ENCODE data around the gene MAGI1.

Gene MAGI1

DNA sequence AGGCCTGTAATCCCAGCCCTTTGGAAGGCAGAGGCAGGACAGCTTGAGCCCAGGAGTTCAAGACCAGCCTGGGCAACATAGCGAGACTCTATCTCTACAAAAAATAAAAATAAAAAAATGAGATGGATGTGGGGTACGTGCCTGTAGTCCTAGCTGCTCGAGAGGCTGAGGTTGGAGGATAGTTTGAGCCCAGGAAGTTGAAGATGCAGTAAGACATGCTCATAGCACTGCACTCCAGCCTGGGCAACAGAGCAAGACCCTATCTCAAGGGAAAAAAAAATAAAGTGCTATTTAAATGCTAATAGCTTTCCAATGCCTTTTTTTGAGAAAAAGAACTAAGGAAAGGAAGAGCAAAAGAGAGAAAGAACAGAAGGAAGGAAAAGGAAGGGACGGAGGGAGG is 94.5 kb downstream of the MAGI1 start:
- no peak for DNase-seq (ENCODE audit: low spot score)

DNA sequence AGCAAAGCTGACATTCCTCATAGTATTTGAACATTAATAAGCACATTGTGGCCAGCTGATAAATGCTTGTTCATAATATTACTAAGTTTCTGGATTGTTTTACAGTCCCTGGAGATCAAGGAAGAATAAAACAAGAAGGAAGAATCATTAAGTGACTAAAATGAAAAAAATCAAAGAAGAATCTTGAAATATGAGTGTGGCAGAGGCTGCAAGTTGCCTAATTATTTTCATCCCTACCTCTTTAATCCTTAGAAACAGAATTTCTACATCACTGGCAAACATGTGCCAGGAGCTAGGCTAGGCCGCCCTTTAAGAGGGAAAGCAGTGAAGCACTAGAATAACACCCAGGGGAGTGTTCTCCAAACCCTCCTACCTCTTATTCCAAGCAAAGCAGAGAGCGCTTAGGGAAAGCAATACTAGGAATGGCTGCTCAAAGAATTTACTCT is 98.9 kb downstream of the MAGI1 start:
- no peak for DNase-seq (ENCODE audit: low spot score)

DNA sequence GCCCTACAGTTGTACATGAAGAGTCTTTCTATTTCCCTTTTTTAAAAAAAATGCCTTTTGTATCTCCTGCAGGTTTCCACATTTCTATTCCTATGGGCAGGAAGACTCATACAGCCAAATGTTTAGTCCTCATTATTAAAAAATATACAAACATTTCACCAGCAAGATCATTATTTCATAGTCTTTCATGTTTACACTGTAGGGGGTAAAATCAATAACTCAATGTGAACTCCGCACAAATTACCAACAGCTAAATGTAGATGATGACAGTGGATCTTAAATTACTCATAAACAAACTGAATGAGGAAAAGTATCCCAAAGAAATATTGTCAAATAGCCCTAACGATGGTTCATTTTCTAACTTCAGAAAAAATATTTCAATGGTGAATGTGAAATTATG is 99.5 kb downstream of the MAGI1 start:
- DNase-seq (ENCODE audit: low spot score), result no peak

DNA sequence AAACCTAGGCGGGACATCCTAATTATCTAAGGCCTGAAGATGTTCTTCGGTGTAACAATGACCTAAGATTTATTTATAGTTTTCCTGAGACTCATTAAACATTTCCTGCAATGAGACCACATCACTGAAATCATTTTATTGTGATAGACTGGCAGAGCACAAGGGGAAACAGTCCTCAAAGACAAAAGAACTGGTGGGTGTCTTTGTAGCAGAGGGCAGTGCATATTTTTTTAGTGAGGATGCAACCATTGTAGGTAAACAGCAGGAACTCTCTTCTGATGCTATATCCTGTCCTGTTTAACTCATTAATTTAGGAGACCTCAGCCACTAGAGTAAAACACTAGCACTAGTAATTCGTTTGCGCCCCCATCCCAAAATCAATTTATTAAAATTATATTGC is 100.0 kb downstream of the MAGI1 start:
- DNase-seq (ENCODE audit: low spot score), result no peak

DNA sequence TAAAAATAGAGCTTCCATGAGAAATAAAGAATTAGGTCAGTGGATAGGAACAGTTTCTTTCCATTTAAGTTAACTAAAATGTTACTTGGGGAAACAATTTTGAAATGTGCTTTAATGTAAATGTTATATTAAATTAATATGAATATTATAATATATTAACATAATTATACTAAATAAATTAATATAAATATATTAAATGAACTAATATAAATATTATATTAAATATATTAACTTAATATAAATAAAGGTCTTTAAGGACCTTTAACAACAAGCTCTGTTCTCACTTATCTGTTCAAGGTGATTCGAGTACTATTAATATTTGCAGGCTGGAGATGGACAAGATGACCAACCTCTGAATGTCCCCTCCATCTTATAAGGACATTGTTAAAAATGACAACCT is 100.6 kb downstream of the MAGI1 start:
- DNase-seq (ENCODE audit: low spot score), result no peak

DNA sequence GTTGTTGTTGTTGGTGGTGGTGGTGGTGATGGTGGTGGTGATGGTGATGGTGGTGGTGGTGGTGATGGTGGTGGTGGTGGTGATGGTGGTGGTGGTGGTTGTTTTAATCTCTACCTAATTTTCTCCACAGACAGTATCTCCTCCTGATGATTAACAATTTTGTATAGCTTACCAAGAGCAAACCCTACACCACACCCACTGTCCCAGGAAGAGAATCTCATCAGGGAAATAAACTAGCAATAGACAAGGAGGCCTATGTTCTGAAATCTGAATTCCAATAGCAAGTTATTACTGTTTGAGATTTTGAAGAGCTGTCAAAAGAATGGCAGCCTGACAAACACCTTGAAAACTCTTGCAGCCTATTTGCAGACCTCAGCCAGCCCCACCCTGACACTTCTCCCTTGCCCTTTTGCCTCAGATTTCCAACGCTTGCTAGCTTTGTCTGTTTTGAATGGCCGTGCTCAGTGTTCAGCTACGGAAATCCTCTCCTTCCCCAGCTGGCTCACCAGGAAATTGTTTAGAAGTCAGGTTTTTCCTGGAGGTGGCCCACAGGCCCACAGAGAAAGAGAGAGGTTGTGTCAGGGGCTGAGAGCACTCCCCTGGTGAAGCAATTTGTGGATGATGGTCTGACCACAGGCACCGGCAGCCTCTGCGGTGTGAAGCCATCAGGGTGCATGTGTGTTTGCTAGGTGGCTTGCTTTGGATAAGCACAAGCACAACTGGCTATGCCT is 101.6 kb downstream of the MAGI1 start:
- no peak for DNase-seq (ENCODE audit: low spot score)

DNA sequence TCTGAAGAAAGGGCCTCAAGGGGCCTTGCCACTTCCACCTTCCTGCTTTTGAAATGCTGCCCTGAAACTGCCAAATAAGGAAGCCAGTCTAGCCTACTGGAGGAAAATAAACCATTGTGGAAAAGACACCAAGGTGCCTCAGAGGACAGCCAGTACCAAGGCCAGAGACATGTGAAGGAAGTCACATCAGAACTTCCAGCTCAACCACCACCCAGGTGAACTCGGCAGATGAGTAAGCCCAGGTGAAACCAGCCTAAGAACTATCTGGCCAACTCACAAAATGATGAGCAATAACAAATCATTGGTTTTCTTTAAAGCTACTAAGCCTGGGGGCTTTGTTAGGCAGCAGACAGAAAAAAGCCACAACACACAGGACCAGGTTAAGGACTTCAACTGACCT is 103.0 kb downstream of the MAGI1 start:
- no peak for DNase-seq (ENCODE audit: low spot score)

DNA sequence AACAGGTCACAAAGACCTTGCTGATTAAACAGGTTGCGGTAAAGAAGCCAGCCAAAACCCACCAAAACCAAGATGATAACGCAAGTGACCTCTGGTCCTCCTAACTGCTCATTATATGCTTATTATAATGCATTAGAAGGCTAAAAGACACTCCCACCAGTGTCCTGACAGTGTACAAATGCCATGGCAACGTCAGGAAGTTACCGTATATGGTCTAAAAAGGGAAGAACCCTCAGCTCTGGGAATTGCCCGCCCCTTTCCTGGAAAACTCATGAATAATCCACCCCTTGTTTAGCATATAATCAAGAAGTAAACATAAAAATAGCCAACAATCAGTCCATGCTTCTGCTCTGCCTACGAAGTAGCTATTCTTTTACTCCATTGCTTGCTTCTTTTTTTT is 108.1 kb downstream of the MAGI1 start:
- no peak for DNase-seq (ENCODE audit: low spot score)

DNA sequence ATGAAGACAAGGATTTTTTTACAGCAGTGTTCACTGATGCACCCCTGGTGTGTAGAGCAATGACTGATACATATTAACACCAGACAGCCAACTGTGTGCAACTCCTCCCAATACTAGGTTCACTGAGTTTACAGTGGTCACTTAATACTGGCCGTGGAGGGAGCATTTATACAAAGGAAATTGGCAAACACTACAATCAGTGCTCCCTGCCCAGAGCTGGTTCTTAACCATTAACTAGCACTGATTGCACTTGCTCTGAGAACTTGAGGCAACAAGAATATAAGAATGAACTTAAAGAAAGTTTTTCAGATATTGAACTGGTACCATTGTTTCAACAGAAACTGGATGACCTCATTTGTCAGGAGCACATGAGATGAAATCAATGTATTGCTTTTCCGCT is 110.6 kb downstream of the MAGI1 start:
- DNase-seq (ENCODE audit: low spot score), result no peak

DNA sequence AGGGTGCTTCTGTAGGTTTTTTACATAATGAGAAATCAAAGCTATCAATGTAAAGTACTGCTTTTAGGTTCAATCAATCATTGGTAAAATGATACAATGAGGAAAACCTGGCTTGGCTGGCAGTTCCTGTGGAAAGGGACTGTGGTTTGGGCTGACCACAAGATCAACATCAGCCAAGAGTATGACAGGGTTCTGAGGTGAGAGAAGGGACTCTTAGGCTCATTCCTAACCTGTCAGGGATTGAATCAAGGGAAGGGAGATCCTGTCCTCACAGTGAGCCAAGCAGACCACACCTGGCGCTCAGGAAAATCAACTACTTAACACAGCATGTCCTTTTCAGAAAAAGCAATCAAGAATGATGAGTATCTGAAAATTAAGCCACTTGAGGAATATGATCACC is 111.1 kb downstream of the MAGI1 start:
- DNase-seq (ENCODE audit: low spot score), result no peak

DNA sequence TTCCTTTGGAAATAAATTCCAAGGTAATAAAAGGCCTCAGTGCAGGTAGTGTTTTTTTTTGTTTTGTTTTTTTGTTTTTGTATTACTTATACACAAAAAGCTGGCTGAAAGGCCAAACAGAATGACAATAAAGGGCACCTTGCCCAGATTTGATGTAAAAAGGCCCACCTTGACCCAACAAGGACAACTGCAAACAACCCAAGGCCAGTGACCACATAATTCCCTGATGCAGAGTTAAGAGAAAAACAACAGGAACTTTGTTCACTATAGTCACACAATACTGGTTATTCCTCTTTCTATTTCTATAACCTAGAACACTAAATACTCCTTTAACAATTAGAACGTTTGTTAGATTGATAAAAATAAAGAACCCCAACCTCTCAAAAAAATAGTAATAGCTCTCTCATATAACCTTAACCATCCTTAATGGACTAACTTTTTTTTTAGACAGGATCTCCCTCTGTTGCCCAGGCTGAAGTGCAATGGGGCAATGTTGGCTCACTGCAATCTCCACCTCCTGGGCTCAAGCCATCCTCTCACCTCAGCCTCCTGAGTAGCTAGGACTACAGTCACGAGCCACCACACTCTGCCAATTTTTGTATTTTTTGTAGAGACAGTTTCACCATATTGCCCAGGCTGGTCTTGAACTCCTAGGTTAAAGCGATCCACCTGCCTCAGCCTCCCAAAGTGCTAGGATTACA is 113.3 kb downstream of the MAGI1 start:
- DNase-seq (ENCODE audit: low spot score), result no peak

DNA sequence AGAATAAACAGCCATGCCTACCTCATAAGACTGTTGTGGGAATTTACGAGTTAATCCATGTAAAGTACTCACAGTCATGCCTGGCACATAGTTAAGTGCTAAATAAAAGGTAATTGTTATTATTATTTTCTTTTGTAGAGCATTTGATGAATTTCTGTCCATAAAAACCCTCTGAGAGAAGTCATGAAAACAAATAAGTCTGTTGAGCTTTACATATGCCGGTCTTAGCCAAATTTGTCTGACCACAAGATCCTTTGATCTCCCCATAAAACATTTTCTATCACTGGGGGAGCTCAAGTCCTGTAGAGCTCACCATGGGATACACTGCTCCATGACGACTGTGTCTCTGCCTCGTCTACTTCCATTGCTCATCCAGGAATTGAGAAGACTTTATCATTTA is 114.0 kb downstream of the MAGI1 start:
- no peak for DNase-seq (ENCODE audit: low spot score)

DNA sequence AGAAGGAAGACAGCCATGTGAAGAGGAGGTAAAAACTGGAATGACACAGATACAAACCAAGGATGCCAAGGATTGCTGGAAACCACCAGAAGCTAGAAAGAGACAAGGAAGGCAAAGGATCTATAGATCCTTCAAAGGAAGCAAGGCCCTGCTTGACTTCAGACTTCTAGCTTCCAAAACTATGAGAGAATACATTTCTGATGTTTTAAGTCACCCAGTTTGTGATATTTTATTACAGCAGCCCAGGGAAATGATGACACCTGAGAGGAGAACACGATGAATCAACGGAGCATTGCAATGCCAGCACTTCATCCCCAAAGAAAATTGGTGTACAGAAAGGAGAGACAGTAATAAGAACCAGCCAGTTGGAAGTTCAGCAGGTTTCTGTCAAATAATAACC is 116.3 kb downstream of the MAGI1 start:
- DNase-seq (ENCODE audit: low spot score), result no peak

DNA sequence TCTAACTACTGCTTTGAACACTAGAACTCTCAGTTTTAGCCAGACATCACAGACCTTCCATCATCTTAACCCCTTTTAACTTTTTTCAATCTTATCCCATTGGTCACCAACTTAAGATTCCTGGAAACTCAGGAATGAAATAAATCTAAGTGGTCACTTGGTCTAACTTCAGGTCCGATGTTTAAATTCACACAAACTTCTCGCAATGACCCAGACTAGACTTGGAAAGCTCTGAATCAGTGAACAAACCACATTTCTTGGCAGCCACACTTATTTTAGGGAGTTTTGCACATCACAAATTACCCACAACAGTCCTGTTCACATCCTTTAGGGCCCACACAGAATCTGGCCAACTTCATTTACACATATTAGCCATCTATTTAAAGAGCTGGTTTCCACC is 118.9 kb downstream of the MAGI1 start:
- no peak for DNase-seq (ENCODE audit: low spot score)

DNA sequence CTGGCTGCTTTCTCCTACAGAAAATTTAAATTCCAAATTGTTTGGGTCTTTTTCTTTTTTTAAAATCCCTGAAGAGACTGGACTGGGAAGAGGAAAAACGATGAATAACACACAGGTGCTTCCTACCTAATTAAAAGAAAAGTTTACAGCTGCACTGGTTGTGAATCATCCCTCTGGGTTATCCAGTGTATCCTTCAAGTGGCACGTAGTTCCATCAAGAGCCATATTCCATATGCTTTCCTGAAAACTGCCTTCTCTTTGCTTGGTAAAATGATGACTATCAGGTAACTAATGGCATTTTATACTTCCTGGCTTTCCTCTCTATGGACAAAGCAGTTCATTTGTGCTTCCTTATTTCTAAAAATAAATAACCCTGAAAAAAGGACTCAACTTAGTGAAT is 123.2 kb downstream of the MAGI1 start:
- no peak for DNase-seq (ENCODE audit: low spot score)

DNA sequence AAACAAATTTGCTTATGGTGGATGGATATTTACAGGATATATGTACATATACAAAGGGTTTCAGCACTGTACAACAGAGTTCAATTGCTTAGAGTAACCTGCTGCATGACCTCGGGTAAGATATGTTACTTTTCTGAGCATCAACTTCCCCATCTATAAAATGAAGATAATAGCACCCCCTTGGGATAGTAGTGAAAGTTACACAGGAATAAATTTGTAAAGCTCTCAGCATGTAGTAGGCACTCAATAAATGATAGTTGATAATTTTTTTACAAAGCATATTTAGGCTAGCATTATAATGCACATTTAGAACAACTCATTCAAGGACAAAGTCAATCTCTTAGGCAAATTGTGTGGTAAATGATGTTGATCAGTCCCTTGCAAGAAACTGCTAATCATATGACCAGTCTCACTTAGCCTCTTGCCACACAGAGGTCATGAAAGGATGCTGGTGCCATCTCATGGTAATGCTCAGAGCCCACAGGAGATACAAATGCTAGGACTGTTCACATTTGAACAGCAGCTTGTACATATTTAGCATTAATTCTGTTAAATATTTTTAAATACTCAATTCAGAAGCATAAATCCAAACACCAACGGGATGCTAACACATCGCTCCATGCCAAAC is 123.9 kb downstream of the MAGI1 start:
- no peak for DNase-seq (ENCODE audit: low spot score)

DNA sequence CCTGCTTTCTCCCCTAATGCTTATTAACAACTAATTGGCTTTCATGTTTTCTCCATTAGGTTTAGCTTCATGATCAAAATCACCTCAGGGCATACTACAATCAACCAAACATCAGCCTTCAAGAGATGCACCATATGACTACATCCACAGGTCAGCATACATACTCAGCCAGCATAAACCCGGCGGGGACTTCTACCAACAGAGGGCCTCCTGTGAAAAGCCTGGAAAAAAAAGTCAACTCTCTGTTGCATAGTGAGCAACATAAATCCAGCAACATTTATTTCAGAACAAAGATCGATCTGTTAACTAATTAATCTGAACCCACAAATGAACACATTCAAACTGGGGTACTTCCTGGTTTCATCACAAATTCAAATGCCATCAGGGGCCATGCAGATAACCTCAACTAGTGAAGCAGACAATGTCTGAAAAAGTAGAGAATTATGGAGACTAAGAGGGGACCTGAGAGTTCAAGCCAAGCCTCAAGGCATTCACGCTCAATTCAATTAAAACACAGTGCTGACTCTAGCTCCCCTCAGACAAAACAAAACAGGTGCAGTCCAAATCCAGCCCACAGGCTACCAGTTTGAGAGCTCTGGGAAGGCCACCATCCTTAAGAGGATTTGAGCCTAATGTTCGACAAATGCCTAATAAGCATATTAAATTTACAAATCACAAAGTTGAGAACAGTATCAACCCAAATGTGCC is 124.5 kb downstream of the MAGI1 start:
- DNase-seq (ENCODE audit: low spot score), result no peak

DNA sequence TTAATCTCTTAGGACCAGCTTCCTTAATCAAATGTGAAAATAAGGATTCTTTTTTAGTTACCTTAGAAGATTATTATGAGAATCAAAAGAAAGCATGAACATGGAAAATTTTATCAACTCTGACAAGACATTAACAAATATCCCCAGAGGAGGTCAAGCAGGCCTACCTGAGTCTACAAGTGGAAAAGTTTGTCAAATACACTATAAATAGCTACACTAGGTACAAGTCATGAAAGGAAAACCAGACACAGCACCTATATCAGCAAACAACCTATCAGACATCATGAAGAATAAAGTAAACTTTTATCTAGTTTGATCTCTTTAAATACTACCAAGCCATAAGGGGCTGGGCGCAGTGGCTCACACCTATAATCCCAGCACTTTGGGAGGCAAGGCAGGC is 126.1 kb downstream of the MAGI1 start:
- DNase-seq (ENCODE audit: low spot score), result no peak

DNA sequence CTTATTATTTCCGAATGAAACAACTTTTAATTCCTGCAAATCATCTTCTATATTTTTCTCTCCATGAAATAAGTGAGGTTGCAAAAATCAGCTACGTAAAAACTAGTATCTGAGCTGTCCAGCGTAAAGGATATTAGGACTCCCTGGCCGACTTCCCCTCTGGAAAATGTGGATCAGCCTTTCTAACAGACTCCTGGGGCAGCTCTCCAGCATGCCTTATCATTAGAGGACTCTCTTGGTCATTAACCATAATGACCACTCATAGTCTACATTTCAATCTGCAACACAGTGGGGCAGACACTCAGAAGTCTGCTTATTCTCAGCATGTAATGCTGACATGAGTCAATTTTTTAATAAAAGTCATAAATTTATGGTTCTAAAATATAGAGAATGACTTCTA is 130.1 kb downstream of the MAGI1 start:
- DNase-seq (ENCODE audit: low spot score), result no peak

DNA sequence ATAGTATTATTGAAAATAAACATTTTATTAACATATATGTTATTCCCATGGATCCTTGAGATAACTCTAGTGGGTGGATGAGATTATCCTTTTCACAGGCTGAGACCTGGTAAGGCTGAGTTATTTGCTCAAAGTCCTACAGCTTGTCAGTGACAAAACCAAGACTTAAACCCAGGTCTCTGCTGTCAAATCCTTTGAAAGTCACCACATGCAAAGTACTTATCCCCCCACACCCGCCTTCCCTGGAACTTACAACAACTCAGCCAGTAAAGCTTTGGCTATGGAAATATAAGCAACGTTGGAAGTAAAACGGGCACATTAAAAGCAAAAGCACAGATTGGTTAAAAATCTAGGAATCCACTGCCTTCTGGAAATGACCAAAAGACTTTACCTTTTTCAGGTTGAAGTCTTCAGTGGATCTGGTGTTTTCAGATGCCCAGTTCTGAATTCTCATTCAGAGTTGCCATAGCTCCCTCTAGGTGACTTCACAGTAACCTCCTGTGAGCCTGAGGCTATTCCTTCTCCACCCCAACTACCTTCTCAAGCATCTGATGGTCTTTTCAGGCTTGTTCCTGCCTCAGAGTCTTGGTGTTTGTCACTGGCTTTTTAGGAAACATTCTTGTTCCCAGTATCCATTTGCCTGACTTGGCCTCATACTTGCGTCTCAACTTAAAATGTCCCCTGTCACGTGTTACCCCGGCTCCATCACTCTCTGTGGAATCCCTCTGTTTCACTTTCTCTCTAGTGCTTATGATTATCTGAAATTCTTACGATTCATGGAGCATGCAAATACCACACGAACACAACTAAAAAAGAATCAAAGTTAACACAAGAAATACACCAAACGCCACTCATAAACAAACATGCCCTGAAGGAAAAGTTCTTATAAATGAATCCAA is 131.2 kb downstream of the MAGI1 start:
- DNase-seq (ENCODE audit: low spot score), result no peak

DNA sequence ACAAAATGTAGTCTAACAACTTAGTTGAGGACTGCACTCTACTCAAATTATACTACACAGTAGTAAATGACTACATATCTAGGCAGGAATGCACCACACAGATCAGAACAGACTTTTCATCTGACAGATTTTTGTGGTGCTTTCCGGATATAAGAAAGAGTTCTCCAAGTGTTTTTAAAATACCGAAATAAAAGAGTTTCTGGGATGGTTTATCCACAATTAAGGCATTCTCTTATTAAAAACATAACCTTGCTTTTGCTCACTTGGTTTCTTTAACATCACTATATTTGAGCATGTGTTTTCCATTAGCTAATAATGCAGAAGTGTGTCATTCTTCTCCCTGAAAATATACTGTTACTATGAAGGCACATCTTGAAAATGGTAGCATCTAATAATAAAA is 132.9 kb downstream of the MAGI1 start:
- no peak for DNase-seq (ENCODE audit: low spot score)

DNA sequence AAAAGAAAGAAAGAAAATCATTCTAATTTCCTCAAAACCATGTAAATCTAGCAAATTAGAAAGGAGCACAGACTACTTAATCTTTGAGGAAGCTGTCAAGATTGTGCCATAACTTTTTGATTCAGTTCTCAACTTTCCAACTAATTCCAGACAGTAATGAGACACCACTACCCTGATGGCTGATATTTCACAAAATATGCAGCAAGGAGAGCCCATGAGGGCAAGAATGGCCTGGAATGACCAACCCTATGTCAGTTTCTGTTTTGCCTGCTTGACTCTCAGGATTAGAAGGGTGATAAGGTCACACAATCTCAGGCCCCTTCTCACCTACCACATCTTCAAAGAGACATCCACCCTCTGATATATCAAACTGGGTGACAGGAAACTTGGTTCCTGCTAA is 134.7 kb downstream of the MAGI1 start:
- no peak for DNase-seq (ENCODE audit: low spot score)
